ENCODE results near the gene BRSK2.

Gene BRSK2

GRCh38 chr11:1359556-1359955 lies 30.2 kb upstream of the BRSK2 start:
- no peak for TF ChIP-seq JUND (IDR thresholded peaks at IDR 0.05; ENCODE audit: low read depth)

GRCh38 chr11:1360181-1360834 lies 29.4 kb upstream of the BRSK2 start:
- DNase-seq (ENCODE audit: low read depth in 1 of 2, low spot score in 1 of 2): no peak
- in situ Hi-C loops (cut with HindIII; ENCODE audit: low pct_unique_long_range_greater_than_20kb, low sequenced_read_pairs): no loop called here
- TF ChIP-seq JUND (IDR thresholded peaks at IDR 0.05; ENCODE audit: low read depth): no peak

More at GRCh38 chr11:1359556-1359955, 30.2 kb upstream of the BRSK2 start:
- in situ Hi-C loops (cut with HindIII; ENCODE audit: low pct_unique_long_range_greater_than_20kb, low sequenced_read_pairs): no loop called here
- no peak for DNase-seq (ENCODE audit: low read depth in 1 of 2, low spot score in 1 of 2)

- DNase-seq (ENCODE audit: low read depth in 1 of 2, low spot score in 1 of 2): no peak
- TF ChIP-seq JUND (IDR thresholded peaks at IDR 0.05; ENCODE audit: low read depth): no peak
- in situ Hi-C loops (cut with HindIII; ENCODE audit: low pct_unique_long_range_greater_than_20kb, low sequenced_read_pairs): no loop called here
These were observed 28.8 kb upstream of the BRSK2 start for GRCh38 chr11:1360835-1361357.

DNA sequence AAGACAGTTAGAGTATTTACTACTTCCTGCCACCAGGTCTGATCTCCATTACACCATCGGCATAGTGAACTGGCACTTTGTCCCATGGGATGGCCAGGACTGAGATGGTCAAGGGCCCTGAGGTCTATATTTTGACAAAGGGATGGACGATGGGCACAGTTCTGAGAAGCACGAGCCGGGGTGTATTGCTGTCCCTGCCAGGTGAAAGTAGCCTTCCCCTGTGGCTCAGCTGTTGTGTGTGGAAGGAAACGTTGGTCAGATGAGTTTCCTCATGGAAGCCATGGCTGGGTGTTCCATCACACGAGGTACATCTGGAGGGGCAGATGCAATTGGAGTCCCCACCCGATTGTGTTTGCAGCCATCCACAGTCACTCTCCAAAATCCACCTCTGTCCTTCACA lies 27.9 kb upstream of the BRSK2 start:
- in situ Hi-C loops (cut with HindIII; ENCODE audit: low pct_unique_long_range_greater_than_20kb, low sequenced_read_pairs): no loop called here

GRCh38 chr11:1367721-1368120 lies 22.0 kb upstream of the BRSK2 start:
- in situ Hi-C loops (cut with HindIII; ENCODE audit: low pct_unique_long_range_greater_than_20kb, low sequenced_read_pairs): no loop called here
- no peak for TF ChIP-seq JUND (IDR thresholded peaks at IDR 0.05; ENCODE audit: low read depth)
- DNase-seq (ENCODE audit: low read depth in 1 of 2, low spot score in 1 of 2): no peak

More for the DNA sequence above, 27.9 kb upstream of the BRSK2 start:
- no peak for TF ChIP-seq JUND (IDR thresholded peaks at IDR 0.05; ENCODE audit: low read depth)
- no peak for DNase-seq (ENCODE audit: low read depth in 1 of 2, low spot score in 1 of 2)

- no peak for TF ChIP-seq JUND (IDR thresholded peaks at IDR 0.05; ENCODE audit: low read depth)
- DNase-seq (ENCODE audit: low read depth in 1 of 2, low spot score in 1 of 2): no peak
- in situ Hi-C loops (cut with HindIII; ENCODE audit: low pct_unique_long_range_greater_than_20kb, low sequenced_read_pairs): no loop called here
These were observed 21.5 kb upstream of the BRSK2 start for GRCh38 chr11:1368216-1368615.

DNA sequence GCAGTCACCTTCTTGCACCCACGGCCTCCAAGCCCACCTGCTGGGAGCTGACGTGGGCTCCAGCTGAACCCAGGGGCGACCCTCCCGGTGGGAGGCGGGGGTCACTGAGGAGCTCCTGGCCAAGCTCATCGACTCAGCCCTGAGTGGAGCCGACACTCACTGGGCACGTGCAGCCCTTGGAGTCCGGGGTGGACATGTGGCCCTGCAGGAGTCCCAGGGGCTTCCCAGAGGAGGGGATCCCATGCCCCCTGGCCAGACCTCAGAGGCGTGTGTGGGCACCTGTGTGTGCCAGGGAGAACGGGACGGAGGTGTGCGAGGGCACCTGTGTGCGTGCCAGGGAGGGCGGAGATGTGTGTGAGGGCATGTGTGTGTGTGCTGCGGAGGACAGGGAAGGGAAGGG lies 20.8 kb upstream of the BRSK2 start:
- no peak for TF ChIP-seq JUND (IDR thresholded peaks at IDR 0.05; ENCODE audit: low read depth)
- in situ Hi-C loops (cut with HindIII; ENCODE audit: low pct_unique_long_range_greater_than_20kb, low sequenced_read_pairs): no loop called here
- DNase-seq (ENCODE audit: low read depth in 1 of 2, low spot score in 1 of 2): no peak

GRCh38 chr11:1369371-1370005 lies 20.2 kb upstream of the BRSK2 start:
- in situ Hi-C loops (cut with HindIII; ENCODE audit: low pct_unique_long_range_greater_than_20kb, low sequenced_read_pairs): no loop called here
- no peak for DNase-seq (ENCODE audit: low read depth in 1 of 2, low spot score in 1 of 2)
- TF ChIP-seq JUND (IDR thresholded peaks at IDR 0.05; ENCODE audit: low read depth): no peak

DNA sequence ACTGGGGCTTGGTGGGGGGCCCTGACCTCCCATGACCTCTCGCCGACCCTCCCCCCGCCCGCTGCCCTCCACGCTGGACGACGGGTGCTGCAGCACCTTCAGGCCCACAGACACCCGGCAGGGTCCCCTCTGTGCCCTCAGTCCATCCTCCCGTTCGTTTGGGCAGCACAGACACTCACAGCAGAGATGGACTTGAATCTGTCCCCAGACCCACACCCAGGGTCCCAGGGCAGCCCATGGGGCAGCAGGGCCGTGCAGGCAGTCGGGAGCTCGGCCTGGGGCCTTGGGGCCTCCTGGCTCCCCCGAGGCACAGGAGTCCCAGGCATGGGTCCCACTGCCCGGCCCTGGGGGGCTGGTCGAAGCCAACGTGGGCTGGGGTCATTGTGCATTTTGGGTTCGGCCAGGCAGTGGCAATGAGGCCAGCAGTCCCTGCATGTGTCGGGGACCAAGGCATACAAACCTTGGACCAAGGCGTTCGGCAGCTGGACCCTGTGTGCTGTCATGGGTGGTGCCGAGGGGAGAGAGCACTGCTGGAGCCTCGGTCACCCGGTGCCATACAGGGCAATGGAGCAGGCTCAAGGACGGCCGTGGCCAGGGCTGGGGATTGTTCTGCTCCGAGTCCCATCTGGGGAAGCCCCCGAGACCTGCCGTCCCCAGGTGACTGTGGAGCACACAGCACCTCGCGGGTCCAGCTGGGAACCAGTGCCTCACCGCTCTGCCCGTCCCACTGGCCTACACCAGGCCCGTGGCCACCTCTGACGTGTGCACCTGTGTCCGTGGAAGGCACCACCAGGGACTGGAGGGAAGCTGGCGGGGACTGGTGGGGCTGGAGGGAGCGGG lies 19.3 kb upstream of the BRSK2 start:
- in situ Hi-C loops (cut with HindIII; ENCODE audit: low pct_unique_long_range_greater_than_20kb, low sequenced_read_pairs): no loop called here
- TF ChIP-seq JUND (IDR thresholded peaks at IDR 0.05; ENCODE audit: low read depth): no peak
- no peak for DNase-seq (ENCODE audit: low read depth in 1 of 2, low spot score in 1 of 2)

GRCh38 chr11:1371026-1371325 lies 18.8 kb upstream of the BRSK2 start:
- no peak for DNase-seq (ENCODE audit: low read depth in 1 of 2, low spot score in 1 of 2)
- in situ Hi-C loops (cut with HindIII; ENCODE audit: low pct_unique_long_range_greater_than_20kb, low sequenced_read_pairs): no loop called here
- no peak for TF ChIP-seq JUND (IDR thresholded peaks at IDR 0.05; ENCODE audit: low read depth)

GRCh38 chr11:1371377-1371776 lies 18.4 kb upstream of the BRSK2 start:
- DNase-seq (ENCODE audit: low read depth in 1 of 2, low spot score in 1 of 2): no peak
- in situ Hi-C loops (cut with HindIII; ENCODE audit: low pct_unique_long_range_greater_than_20kb, low sequenced_read_pairs): no loop called here
- TF ChIP-seq JUND (IDR thresholded peaks at IDR 0.05; ENCODE audit: low read depth): no peak

GRCh38 chr11:1371836-1372465 lies 17.8 kb upstream of the BRSK2 start:
- in situ Hi-C loops (cut with HindIII; ENCODE audit: low pct_unique_long_range_greater_than_20kb, low sequenced_read_pairs): no loop called here
- no peak for TF ChIP-seq JUND (IDR thresholded peaks at IDR 0.05; ENCODE audit: low read depth)
- no peak for DNase-seq (ENCODE audit: low read depth in 1 of 2, low spot score in 1 of 2)
